Gastroesophageal sphincter (tissue), 3 donors: ENCODE data around the gene CHRNA9.

ENCODE experiments used
- POLR2A ChIP-seq, 2 donors: fragments of 450-650 bp; IDR thresholded peaks; one replicate each; pipeline ENCODE4 v1.6.1; 2017; ENCODE audit warnings: antibody characterized with exemption in 2 of 2, mild to moderate bottlenecking in 2 of 2, moderate library complexity in 1 of 2
- POLR2AphosphoS5 ChIP-seq: sonication (generic); formaldehyde crosslinking; IDR thresholded peaks from one replicate; pipeline ENCODE4 v1.6.1; 2017; ENCODE audit warnings: antibody characterized with exemption
- TF ChIP-seq, protein P1 (sequence below), 4 experiments: fragments of 200-600 bp in 2 of 4; fragments of 450-650 bp in 2 of 4; sonication (generic) in 1 of 4; IDR thresholded peaks; one replicate each; pipeline ENCODE4 v1.5.1; 2017 to 2019; ENCODE audit warnings: antibody characterized with exemption in 4 of 4, mild to moderate bottlenecking in 2 of 4, moderate library complexity in 2 of 4

DNA sequence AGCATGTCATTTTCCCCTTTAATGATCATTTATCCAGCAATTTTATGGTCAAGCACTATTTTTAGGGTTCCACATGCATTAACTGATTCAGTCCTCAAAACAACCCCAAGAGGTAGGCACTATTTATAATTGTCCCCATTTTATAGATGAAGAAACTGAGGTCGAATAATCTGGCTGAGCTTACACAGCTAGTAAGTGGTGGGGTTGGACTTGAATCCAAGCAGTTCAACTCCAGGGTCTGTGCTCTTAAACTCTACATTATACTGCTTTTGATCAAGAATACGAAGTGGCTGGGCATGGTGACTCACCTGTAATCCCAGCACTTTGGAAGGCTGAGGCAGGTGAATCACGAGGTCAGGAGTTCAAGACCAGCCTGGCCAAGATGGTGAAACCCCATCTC lies 3.2 kb upstream of the CHRNA9 start:
- TF ChIP-seq, protein P1, sequence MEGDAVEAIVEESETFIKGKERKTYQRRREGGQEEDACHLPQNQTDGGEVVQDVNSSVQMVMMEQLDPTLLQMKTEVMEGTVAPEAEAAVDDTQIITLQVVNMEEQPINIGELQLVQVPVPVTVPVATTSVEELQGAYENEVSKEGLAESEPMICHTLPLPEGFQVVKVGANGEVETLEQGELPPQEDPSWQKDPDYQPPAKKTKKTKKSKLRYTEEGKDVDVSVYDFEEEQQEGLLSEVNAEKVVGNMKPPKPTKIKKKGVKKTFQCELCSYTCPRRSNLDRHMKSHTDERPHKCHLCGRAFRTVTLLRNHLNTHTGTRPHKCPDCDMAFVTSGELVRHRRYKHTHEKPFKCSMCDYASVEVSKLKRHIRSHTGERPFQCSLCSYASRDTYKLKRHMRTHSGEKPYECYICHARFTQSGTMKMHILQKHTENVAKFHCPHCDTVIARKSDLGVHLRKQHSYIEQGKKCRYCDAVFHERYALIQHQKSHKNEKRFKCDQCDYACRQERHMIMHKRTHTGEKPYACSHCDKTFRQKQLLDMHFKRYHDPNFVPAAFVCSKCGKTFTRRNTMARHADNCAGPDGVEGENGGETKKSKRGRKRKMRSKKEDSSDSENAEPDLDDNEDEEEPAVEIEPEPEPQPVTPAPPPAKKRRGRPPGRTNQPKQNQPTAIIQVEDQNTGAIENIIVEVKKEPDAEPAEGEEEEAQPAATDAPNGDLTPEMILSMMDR (IDR thresholded peaks at IDR 0.05): no peak
- TF ChIP-seq POLR2AphosphoS5 (no peak), POLR2A (IDR thresholded peaks at IDR 0.05) (no peak)
